ENCODE results near the gene DEGS2.

DNA sequence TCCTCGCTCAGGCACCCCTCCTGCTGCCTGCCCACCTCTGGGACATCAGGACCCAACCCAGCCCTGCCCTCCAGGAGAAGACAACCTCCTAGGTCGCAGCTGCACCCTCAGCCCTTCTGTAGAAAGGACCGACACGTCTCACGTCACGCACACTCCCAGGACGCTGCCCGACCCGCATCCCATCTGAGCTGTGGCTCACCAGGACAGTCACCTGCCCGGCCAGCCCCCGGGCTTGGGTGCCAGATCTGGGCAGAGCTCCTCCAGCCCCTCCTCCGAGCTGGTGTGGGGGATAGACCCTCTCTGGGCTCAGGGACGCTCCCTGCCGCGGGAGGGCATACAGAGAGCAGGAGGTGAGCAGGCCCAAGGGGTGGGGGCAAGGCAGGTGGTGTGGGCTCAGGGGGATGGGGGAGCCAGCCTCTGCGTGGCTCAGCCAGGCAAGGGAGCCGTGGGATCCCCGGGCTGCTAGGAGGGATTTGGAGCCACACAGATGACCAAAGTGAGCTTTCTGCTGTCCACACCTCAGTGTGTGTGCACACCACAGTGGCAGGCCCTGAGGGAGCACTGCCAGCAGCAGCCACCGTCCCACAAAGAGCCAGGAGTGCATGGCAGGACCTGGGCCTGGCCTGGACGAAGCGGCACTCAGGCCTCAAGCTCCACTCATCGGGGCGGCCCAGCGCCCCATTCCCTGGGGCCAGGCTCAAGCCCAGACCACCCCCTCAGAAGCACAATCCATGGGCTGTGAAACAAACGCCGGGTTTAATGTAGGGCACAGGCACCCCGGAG is 13.6 kb downstream of the DEGS2 start:
- TF ChIP-seq CTCF (IDR thresholded peaks at IDR 0.05; ENCODE audit: low read depth, low read length) (no peak), POLR2A (IDR thresholded peaks at IDR 0.05; ENCODE audit: extremely low read depth, insufficient read length) (no peak)
